Neural progenitor cell (in vitro differentiated cells): Measurements from ENCODE around the gene CHST3. TPM values are rescaled to one million over a fixed set of nuclear protein-coding genes. Genes with fewer than 3 reads are reported as not detected.

Experiments
- DNase-seq: peaks from one replicate; pipeline ENCODE4 v3.0.0-alpha.2; 2016; ENCODE audit warnings: low spot score
- H2AFZ ChIP-seq: fragments of 200-600 bp; sonication (generic); replicated peaks from 2 replicates; pipeline ENCODE4 v1.6.1; 2016; ENCODE audit warnings: antibody characterized with exemption
- H3F3A ChIP-seq: fragments of 200-600 bp; sonication (generic); 2 replicates; pipeline ENCODE4 v1.6.1; 2016; ENCODE audit warnings: antibody characterized with exemption, low read depth
- H3K27ac ChIP-seq: fragments of 200-600 bp; sonication (generic); 2 replicates; pipeline ENCODE4 v1.5.1; 2016; ENCODE audit warnings: mild to moderate bottlenecking
- H3K27me3 ChIP-seq: fragments of 200-600 bp; sonication (generic); 2 replicates; pipeline ENCODE4 v1.6.1; 2016; ENCODE audit warnings: mild to moderate bottlenecking, moderate library complexity
- H3K36me3 ChIP-seq: fragments of 200-600 bp; sonication (generic); 2 replicates; pipeline ENCODE4 v1.5.1; 2016
- H3K4me1 ChIP-seq: fragments of 200-600 bp; sonication (generic); 2 replicates; pipeline ENCODE4 v1.6.1; 2016; ENCODE audit warnings: mixed run types
- H3K4me2 ChIP-seq: fragments of 200-600 bp; sonication (generic); 2 replicates; pipeline ENCODE4 v1.6.1; 2016
- H3K4me3 ChIP-seq: fragments of 200-600 bp; sonication (generic); 2 replicates; pipeline ENCODE4 v1.5.1; 2016
- H3K79me2 ChIP-seq: fragments of 200-600 bp; sonication (generic); 2 replicates; pipeline ENCODE4 v1.6.1; 2016; ENCODE audit warnings: low read depth
- H3K9ac ChIP-seq: fragments of 200-600 bp; sonication (generic); 2 replicates; pipeline ENCODE4 v1.6.1; 2016
- H3K9me3 ChIP-seq: fragments of 200-600 bp; sonication (generic); 2 replicates; pipeline ENCODE4 v1.5.1; 2016; ENCODE audit warnings: low read depth
- H4K20me1 ChIP-seq: fragments of 200-600 bp; sonication (generic); 2 replicates; pipeline ENCODE4 v1.6.1; 2016; ENCODE audit warnings: low read depth
- H3K27ac Mint-ChIP-seq: 3 replicates; pipeline ENCODE4 v1.8.0; 2021; ENCODE audit warnings: mixed read lengths
- H3K27me3 Mint-ChIP-seq: 2 replicates; pipeline ENCODE4 v1.8.0; 2022; ENCODE audit warnings: low read depth, mild to moderate bottlenecking, inconsistent platforms, moderate library complexity, mixed read lengths; ENCODE audit not compliant: insufficient read depth
- H3K36me3 Mint-ChIP-seq: 3 replicates; pipeline ENCODE4 v1.8.0; 2021; ENCODE audit warnings: mixed read lengths
- H3K4me1 Mint-ChIP-seq: 3 replicates; pipeline ENCODE4 v1.8.0; 2021; ENCODE audit warnings: mixed read lengths
- H3K4me3 Mint-ChIP-seq: 3 replicates; pipeline ENCODE4 v1.8.0; 2021; ENCODE audit warnings: mild to moderate bottlenecking, moderate library complexity, mixed read lengths
- H3K9me3 Mint-ChIP-seq: 3 replicates; pipeline ENCODE4 v1.8.0; 2020; ENCODE audit warnings: mixed read lengths
- CTCF ChIP-seq: fragments of 200-600 bp; sonication (generic); IDR thresholded peaks from 2 replicates; pipeline ENCODE4 v1.5.1; 2017; ENCODE audit warnings: antibody characterized with exemption, mild to moderate bottlenecking
- EZH2 ChIP-seq: fragments of 200-600 bp; sonication (generic); IDR thresholded peaks from 2 replicates; pipeline ENCODE4 v1.6.1; 2017; ENCODE audit warnings: antibody characterized with exemption, mild to moderate bottlenecking, moderate library complexity
- EZH2phosphoT487 ChIP-seq: fragments of 200-600 bp; sonication (generic); IDR thresholded peaks from 2 replicates; pipeline ENCODE4 v1.6.1; 2017; ENCODE audit warnings: antibody characterized with exemption
- total RNA-seq: library from RNA; depleted of rRNA; stranded (reverse); fragments of >200 nt; gene quantifications from 2 replicates; pipeline ENCODE4 v1.2.3, GENCODE V29; 2015; ENCODE audit warnings: low replicate concordance

CHST3 gene
- total RNA-seq, 1 donor from 2014 or later, result 9.1 TPM

GRCh38 chr10:72058989-72059842 is 95.0 kb downstream of the CHST3 start:
- no peak overlapping the region for H3K4me2 ChIP-seq
- no peaks in the 10 kb centered on the region for H3K36me3 ChIP-seq
- TF ChIP-seq EZH2 (no peak), CTCF (no peak), EZH2phosphoT487 (no peak)
- Mint-ChIP-seq H3K9me3 (no peaks in the 10 kb centered on the region), H3K36me3 (no peaks in the 10 kb centered on the region), H3K4me1 (peaks cover 52% of the 10 kb centered on the region), H3K27ac (peak overlapping the region; percentile 62), H3K4me3 (no peak overlapping the region), H3K27me3 (peaks cover 7% of the 10 kb centered on the region)
- no peak overlapping the region for H2AFZ ChIP-seq
- no peaks in the 10 kb centered on the region for H4K20me1 ChIP-seq
- H3F3A ChIP-seq, result no peaks in the 10 kb centered on the region
- H3K27ac ChIP-seq, result no peak overlapping the region
- H3K27me3 ChIP-seq, result no peaks in the 10 kb centered on the region
- no peak overlapping the region for H3K4me3 ChIP-seq
- H3K79me2 ChIP-seq, result no peaks in the 10 kb centered on the region
- H3K4me1 ChIP-seq, result peaks cover 7% of the 10 kb centered on the region
- no peaks in the 10 kb centered on the region for H3K9me3 ChIP-seq
- DNase-seq, result no peak
- H3K9ac ChIP-seq, result no peak overlapping the region

- DNase-seq, result no peak
- Mint-ChIP-seq H3K27ac (peak overlapping the region; percentile 14), H3K4me1 (peaks cover 52% of the 10 kb centered on the region)
Measured at GRCh38 chr10:72059843-72060822, 95.9 kb downstream of the CHST3 start.

GRCh38 chr10:72061491-72061890 is 97.3 kb downstream of the CHST3 start:
- H3K4me3 Mint-ChIP-seq, result no peak overlapping the region

More at GRCh38 chr10:72059843-72060822, 95.9 kb downstream of the CHST3 start:
- Mint-ChIP-seq H3K9me3 (no peaks in the 10 kb centered on the region), H3K36me3 (no peaks in the 10 kb centered on the region), H3K27me3 (peaks cover 9% of the 10 kb centered on the region), H3K4me3 (no peak overlapping the region)
- Histone ChIP-seq H3K4me2 (no peak overlapping the region), H3K79me2 (no peaks in the 10 kb centered on the region), H3F3A (no peaks in the 10 kb centered on the region), H3K27me3 (no peaks in the 10 kb centered on the region), H3K36me3 (no peaks in the 10 kb centered on the region), H3K9ac (no peak overlapping the region), H4K20me1 (no peaks in the 10 kb centered on the region), H3K4me3 (no peak overlapping the region), H3K9me3 (no peaks in the 10 kb centered on the region), H3K4me1 (peaks cover 7% of the 10 kb centered on the region), H2AFZ (no peak overlapping the region), H3K27ac (no peak overlapping the region)
- no peak for TF ChIP-seq CTCF
- TF ChIP-seq EZH2phosphoT487, result no peak
- TF ChIP-seq EZH2, result no peak

More at GRCh38 chr10:72061491-72061890, 97.3 kb downstream of the CHST3 start:
- Mint-ChIP-seq H3K27ac (no peak overlapping the region), H3K27me3 (peaks cover 8% of the 10 kb centered on the region), H3K36me3 (no peaks in the 10 kb centered on the region), H3K9me3 (no peaks in the 10 kb centered on the region), H3K4me1 (peaks cover 61% of the 10 kb centered on the region)
- peak; percentile 59 for DNase-seq
- Histone ChIP-seq H3K27me3 (no peaks in the 10 kb centered on the region), H3F3A (no peaks in the 10 kb centered on the region), H3K4me1 (peaks cover 7% of the 10 kb centered on the region), H2AFZ (peak overlapping the region; percentile 45), H3K4me3 (no peak overlapping the region), H3K9me3 (no peaks in the 10 kb centered on the region), H3K79me2 (no peaks in the 10 kb centered on the region), H3K27ac (no peak overlapping the region), H4K20me1 (no peaks in the 10 kb centered on the region), H3K36me3 (no peaks in the 10 kb centered on the region), H3K4me2 (no peak overlapping the region), H3K9ac (no peak overlapping the region)
- no peak for TF ChIP-seq EZH2phosphoT487
- TF ChIP-seq CTCF, result peak; percentile 54
- no peak for TF ChIP-seq EZH2
